Stomach (tissue), 9 donors: Measurements from ENCODE around the gene B3GALT2. TPM values are rescaled to one million over a fixed set of nuclear protein-coding genes. Genes with fewer than 3 reads are reported as not detected.
"Not testable (repeated sequence)": the region's sequence is repeated elsewhere in the genome, so short reads cannot be mapped to it uniquely, and the experiment has no call there.

Source experiments
- DNase-seq, 2 donors: peaks; one replicate each; pipeline versions ENCODE4 v3.0.0 to v3.0.0-alpha.2; 2013 to 2019
- H3K27ac ChIP-seq, 5 donors: fragments of 200-600 bp in 4 of 5; sonication (generic) in 4 of 5; one replicate each; pipeline ENCODE4 v1.5.1; 2013 to 2019; ENCODE audit warnings: mild to moderate bottlenecking in 1 of 5, moderate library complexity in 1 of 5
- H3K27me3 ChIP-seq, 3 donors: fragments of 200-600 bp; sonication (generic); one replicate each; pipeline ENCODE4 v1.5.1; 2017 to 2019; ENCODE audit warnings: mixed run types in 1 of 3
- H3K36me3 ChIP-seq, 4 donors: fragments of 200-600 bp; sonication (generic); 1 replicate in 3 of 4; 2 replicates in 1 of 4; pipeline ENCODE4 v1.5.1; 2016 to 2019
- H3K4me1 ChIP-seq, 4 donors: fragments of 200-600 bp; sonication (generic); one replicate each; pipeline ENCODE4 v1.5.1; 2016 to 2019
- H3K4me3 ChIP-seq, 4 donors: fragments of 200-600 bp; sonication (generic) in 3 of 4; one replicate each; pipeline ENCODE4 v1.5.1; 2016 to 2019; ENCODE audit warnings: mild to moderate bottlenecking in 1 of 4
- H3K9me3 ChIP-seq, 4 donors: fragments of 200-600 bp; sonication (generic); one replicate each; pipeline ENCODE4 v1.5.1; 2016 to 2019
- EP300 ChIP-seq: sonication (generic); formaldehyde crosslinking; IDR thresholded peaks from one replicate; pipeline ENCODE4 v1.6.1; 2017; ENCODE audit warnings: antibody characterized with exemption
- POLR2A ChIP-seq, 4 donors: fragments of 450-650 bp; IDR thresholded peaks; one replicate each; pipeline ENCODE4 v1.6.1; 2016; ENCODE audit warnings: antibody characterized with exemption in 4 of 4, control low read depth in 2 of 4, mild to moderate bottlenecking in 1 of 4, moderate library complexity in 1 of 4
- POLR2AphosphoS5 ChIP-seq, 3 donors: sonication (generic); formaldehyde crosslinking; IDR thresholded peaks; one replicate each; pipeline ENCODE4 v1.6.1; 2016; ENCODE audit warnings: antibody characterized with exemption in 3 of 3
- WGBS, 5 donors: extraction: QIAGEN DNeasy Blood & Tissue Kit in 3 of 5; methylation state at CpG; one replicate each; pipeline versions ENCODE4 v1.1.5 to v1.1.7; 2013 to 2018; 5-methylcytosine and 5-hydroxymethylcytosine counted together
- intact Hi-C: fragments of 100-400 bp; cut with DNase I; formaldehyde crosslinking; loops from one replicate; pipeline ENCODE4 v1.15.1; 2023; ENCODE audit warnings: low total_unique reads
- polyA plus RNA-seq, 3 donors: library from polyadenylated mRNA; stranded (reverse); fragments of 200-250 nt; gene quantifications; one replicate each; pipeline ENCODE4 v1.2.3, GENCODE V29; 2013
- total RNA-seq, 5 donors: library from RNA; depleted of rRNA; stranded (reverse); fragments of >200 nt; gene quantifications; one replicate each; pipeline versions ENCODE4 v1.1.0 to v1.2.3, GENCODE V29; 2014 to 2016
- TF ChIP-seq, protein P1 (sequence below), 7 experiments: fragments of 450-650 bp in 4 of 7; fragments of 200-600 bp in 3 of 7; sonication (generic) in 3 of 7; IDR thresholded peaks; one replicate each; pipeline ENCODE4 v1.5.1; 2016 to 2019; ENCODE audit warnings: antibody characterized with exemption in 7 of 7, control low read depth in 2 of 7, mild to moderate bottlenecking in 1 of 7
- donor health status: healthy with polysubstance abuse.
- donor health status: Bipolar disorder and iron deficiency.
- donor health status: healthy.

B3GALT2 gene
- total and polyA plus RNA-seq, 8 donors, result 0.13 to 3.1 (median 0.45) TPM; not detected in 1

DNA sequence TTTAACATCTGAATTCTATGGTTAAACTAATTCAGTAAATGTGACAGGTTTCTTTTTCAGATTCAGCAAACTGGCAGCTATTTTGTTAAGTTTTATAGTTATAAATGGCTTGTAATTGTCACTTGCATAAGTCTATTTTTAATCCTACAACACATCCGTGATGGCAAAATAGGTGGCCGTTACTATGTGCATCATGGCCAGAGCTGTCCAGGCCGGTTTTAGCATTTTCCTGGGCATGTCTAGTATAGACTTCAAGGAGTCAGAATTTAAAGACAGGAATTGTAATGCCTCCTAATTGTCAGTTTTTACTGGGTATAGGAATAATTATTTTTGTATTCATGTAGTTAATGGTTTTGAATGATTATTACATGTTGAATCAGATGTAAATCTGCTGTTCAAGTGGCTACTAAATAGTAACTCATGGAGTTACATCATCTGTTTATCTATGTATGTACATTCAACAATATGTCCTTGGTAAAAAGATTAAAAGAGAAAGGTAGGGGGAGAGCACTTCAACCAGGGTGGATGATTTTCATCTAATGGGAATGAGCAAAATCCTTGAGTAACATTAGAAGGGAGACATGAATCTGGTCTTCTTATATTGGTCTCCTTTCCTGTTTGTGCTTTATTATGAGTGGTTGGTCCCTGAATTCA is 3.2 kb upstream of the B3GALT2 start:
- Histone ChIP-seq H3K27me3 (no peaks in the 10 kb centered on the region), H3K4me3 (no peak overlapping the region), H3K9me3 (peaks cover 0 to 10% (median 4%) of the 10 kb centered on the region in 4 donors), H3K36me3 (peaks cover 0 to 13% (median 5%) of the 10 kb centered on the region in 4 donors), H3K4me1 (peaks cover 11 to 62% (median 39%) of the 10 kb centered on the region in 4 donors), H3K27ac (peak overlapping the region in 1 of 5 donors; percentile 68)
- WGBS, 5 donors, result 84 to 93% (median 90%) methylated on average over 3 of the region's 3 CpGs
- intact Hi-C loops, result no loop called here
- TF ChIP-seq, protein P1, sequence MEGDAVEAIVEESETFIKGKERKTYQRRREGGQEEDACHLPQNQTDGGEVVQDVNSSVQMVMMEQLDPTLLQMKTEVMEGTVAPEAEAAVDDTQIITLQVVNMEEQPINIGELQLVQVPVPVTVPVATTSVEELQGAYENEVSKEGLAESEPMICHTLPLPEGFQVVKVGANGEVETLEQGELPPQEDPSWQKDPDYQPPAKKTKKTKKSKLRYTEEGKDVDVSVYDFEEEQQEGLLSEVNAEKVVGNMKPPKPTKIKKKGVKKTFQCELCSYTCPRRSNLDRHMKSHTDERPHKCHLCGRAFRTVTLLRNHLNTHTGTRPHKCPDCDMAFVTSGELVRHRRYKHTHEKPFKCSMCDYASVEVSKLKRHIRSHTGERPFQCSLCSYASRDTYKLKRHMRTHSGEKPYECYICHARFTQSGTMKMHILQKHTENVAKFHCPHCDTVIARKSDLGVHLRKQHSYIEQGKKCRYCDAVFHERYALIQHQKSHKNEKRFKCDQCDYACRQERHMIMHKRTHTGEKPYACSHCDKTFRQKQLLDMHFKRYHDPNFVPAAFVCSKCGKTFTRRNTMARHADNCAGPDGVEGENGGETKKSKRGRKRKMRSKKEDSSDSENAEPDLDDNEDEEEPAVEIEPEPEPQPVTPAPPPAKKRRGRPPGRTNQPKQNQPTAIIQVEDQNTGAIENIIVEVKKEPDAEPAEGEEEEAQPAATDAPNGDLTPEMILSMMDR (IDR thresholded peaks at IDR 0.05), result no peak
- TF ChIP-seq POLR2A (IDR thresholded peaks at IDR 0.05) (no peak), EP300 (no peak), POLR2AphosphoS5 (IDR thresholded peaks at IDR 0.05) (no peak)
- DNase-seq, result no peak

GRCh38 chr1:193188915-193189314 is 2.5 kb upstream of the B3GALT2 start:
- H3K27me3 ChIP-seq, DNase-seq, H3K4me3 ChIP-seq, intact Hi-C loops: not testable (repeated sequence)
- WGBS, 5 donors, result 83 to 95% (median 91%) methylated on average over 7 of the region's 7 CpGs
- Histone ChIP-seq H3K4me1 (peaks cover 11 to 68% (median 41%) of the 10 kb centered on the region in 4 donors), H3K27ac (peak overlapping the region in 1 of 5 donors; percentile 68), H3K9me3 (peaks cover 0 to 10% (median 4%) of the 10 kb centered on the region in 4 donors), H3K36me3 (peaks cover 0 to 13% (median 5%) of the 10 kb centered on the region in 4 donors)

GRCh38 chr1:193187114-193187513 is 701 bp upstream of the B3GALT2 start:
- no peak for DNase-seq
- Histone ChIP-seq H3K4me3 (peak overlapping the region in 1 of 4 donors; percentile 40), H3K27me3 (no peaks in the 10 kb centered on the region), H3K4me1 (peaks cover 11 to 86% (median 49%) of the 10 kb centered on the region in 4 donors), H3K27ac (peak overlapping the region in 3 of 5 donors; percentile 45 to 71 (median 68)), H3K36me3 (peaks cover 0 to 3% (median under 1%) of the 10 kb centered on the region in 4 donors), H3K9me3 (peaks cover 0 to 2% (median under 1%) of the 10 kb centered on the region in 4 donors)
- intact Hi-C loops, result no loop called here
- TF ChIP-seq, protein P1 (IDR thresholded peaks at IDR 0.05), result no peak
- TF ChIP-seq POLR2A (IDR thresholded peaks at IDR 0.05) (no peak), POLR2AphosphoS5 (IDR thresholded peaks at IDR 0.05) (no peak), EP300 (no peak)
- 66 to 85% (median 79%) methylated on average over 1 of the region's 1 CpG for WGBS, 5 donors

DNA sequence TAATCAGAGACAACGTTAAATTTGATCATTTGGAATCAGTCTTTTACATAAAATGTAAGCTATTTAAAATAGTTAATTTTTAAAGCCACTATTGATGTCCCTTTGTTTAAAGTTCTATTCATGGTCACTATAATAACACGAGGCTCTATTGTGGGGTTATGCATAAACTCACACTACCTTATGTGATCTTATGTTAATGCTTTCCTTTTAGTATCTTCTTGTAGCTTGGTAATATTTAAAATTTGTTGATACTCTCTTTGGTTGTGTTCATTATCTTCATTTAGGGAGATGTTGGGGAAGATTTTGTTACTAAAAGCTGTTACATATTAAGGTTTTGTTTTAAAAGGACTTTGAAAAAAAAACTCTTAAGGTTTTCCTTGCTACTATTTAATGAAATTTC is 1.2 kb downstream of the B3GALT2 start:
- intact Hi-C loops, result no loop called here
- TF ChIP-seq EP300 (no peak), POLR2A (IDR thresholded peaks at IDR 0.05) (no peak), POLR2AphosphoS5 (IDR thresholded peaks at IDR 0.05) (no peak)
- TF ChIP-seq, protein P1 (IDR thresholded peaks at IDR 0.05), result no peak
- no peak for DNase-seq

GRCh38 chr1:193184776-193185175 is 1.6 kb downstream of the B3GALT2 start:
- DNase-seq, result no peak
- Histone ChIP-seq H3K27ac (peak overlapping the region in 1 of 5 donors; percentile 68), H3K4me1 (peaks cover 11 to 93% (median 48%) of the 10 kb centered on the region in 4 donors), H3K4me3 (peak overlapping the region; percentile 5 to 33 (median 24)), H3K36me3 (no peaks in the 10 kb centered on the region), H3K9me3 (no peaks in the 10 kb centered on the region), H3K27me3 (no peaks in the 10 kb centered on the region)
- WGBS, 5 donors, result 48 to 80% (median 74%) methylated on average over 1 of the region's 1 CpG
- intact Hi-C loops, result no loop called here
- TF ChIP-seq, protein P1 (IDR thresholded peaks at IDR 0.05), result no peak
- no peak for TF ChIP-seq POLR2AphosphoS5 (IDR thresholded peaks at IDR 0.05)
- no peak for TF ChIP-seq EP300
- no peak for TF ChIP-seq POLR2A (IDR thresholded peaks at IDR 0.05)

More for the DNA sequence above, 1.2 kb downstream of the B3GALT2 start:
- Histone ChIP-seq H3K9me3 (no peaks in the 10 kb centered on the region), H3K4me3 (peak overlapping the region; percentile 25 to 40 (median 32)), H3K27me3 (no peaks in the 10 kb centered on the region), H3K27ac (peak overlapping the region in 2 of 5 donors; percentile 68 to 71), H3K4me1 (peaks cover 11 to 97% (median 50%) of the 10 kb centered on the region in 4 donors), H3K36me3 (no peaks in the 10 kb centered on the region)
- 48 to 61% (median 55%) methylated on average over 2 of the region's 2 CpGs for WGBS, 5 donors
